ENCODE measurements around the gene NRARP. TPM values are rescaled to one million over a fixed set of nuclear protein-coding genes. Genes with fewer than 3 reads are reported as not detected.

NRARP gene
- total RNA-seq, 1 donor from 2014 or later, result 17.9 TPM

- H3K27ac Mint-ChIP-seq, result no peak overlapping the region
- no peak overlapping the region for H3K4me3 Mint-ChIP-seq
- H3K27me3 Mint-ChIP-seq, result no peaks in the 10 kb centered on the region
- H3K4me1 Mint-ChIP-seq (ENCODE audit: unreplicated experiment), result no peaks in the 10 kb centered on the region
- H3K9me3 Mint-ChIP-seq, result no peaks in the 10 kb centered on the region
- H3K36me3 Mint-ChIP-seq, result no peaks in the 10 kb centered on the region
- DNase-seq (ENCODE audit: extremely low spot score, unreplicated experiment), result no peak
- TF ChIP-seq CTCF (conservative IDR thresholded peaks at IDR 0.05), result no peak
Measured at GRCh38 chr9:137315581-137316011, 13.5 kb upstream of the NRARP start.

GRCh38 chr9:137314561-137315560 lies 12.8 kb upstream of the NRARP start:
- H3K36me3 Mint-ChIP-seq, result no peaks in the 10 kb centered on the region
- no peaks in the 10 kb centered on the region for H3K4me1 Mint-ChIP-seq (ENCODE audit: unreplicated experiment)
- H3K9me3 Mint-ChIP-seq, result no peaks in the 10 kb centered on the region
- H3K4me3 Mint-ChIP-seq, result no peak overlapping the region
- DNase-seq (ENCODE audit: extremely low spot score, unreplicated experiment), result peak; percentile 71
- TF ChIP-seq CTCF (conservative IDR thresholded peaks at IDR 0.05), result no peak
- no peaks in the 10 kb centered on the region for H3K27me3 Mint-ChIP-seq
- H3K27ac Mint-ChIP-seq, result no peak overlapping the region

DNA sequence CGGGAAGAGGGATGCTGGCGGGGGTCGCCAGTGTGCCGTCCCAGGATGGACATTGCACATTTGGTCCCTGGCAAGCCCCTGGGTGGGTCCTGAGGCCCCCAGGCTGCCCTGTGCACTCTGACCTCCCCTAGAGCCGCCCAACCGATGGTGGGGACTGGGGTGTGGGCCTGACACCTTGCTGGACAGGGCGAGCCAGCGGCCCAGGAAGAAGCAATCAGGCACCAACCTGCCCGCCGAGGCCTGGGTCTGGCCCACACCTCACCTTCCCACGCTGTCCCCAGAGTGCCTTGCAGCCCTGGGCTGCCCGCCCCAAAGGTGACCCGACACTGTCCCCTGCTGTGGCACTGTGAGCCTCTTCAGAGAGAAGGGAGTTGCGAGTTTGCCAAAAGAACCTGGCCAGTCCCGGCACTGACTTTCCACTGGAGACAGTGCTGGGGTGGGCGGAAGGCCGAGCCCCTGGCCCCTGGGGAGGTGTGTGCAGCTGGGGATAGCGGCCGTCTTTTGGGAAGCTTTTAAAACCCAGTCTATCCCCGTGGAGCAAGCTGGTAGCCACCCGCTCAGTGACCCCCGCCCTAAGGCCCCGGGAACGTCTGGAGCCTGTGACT lies 12.0 kb upstream of the NRARP start:
- H3K27me3 Mint-ChIP-seq, result no peaks in the 10 kb centered on the region
- TF ChIP-seq CTCF (conservative IDR thresholded peaks at IDR 0.05), result no peak
- no peaks in the 10 kb centered on the region for H3K36me3 Mint-ChIP-seq
- DNase-seq (ENCODE audit: extremely low spot score, unreplicated experiment), result no peak
- H3K27ac Mint-ChIP-seq, result no peak overlapping the region
- no peaks in the 10 kb centered on the region for H3K4me1 Mint-ChIP-seq (ENCODE audit: unreplicated experiment)
- no peaks in the 10 kb centered on the region for H3K9me3 Mint-ChIP-seq
- no peak overlapping the region for H3K4me3 Mint-ChIP-seq

GRCh38 chr9:137313326-137313936 lies 11.4 kb upstream of the NRARP start:
- no peak overlapping the region for H3K27ac Mint-ChIP-seq
- no peaks in the 10 kb centered on the region for H3K36me3 Mint-ChIP-seq
- H3K4me1 Mint-ChIP-seq (ENCODE audit: unreplicated experiment), result no peaks in the 10 kb centered on the region
- H3K4me3 Mint-ChIP-seq, result no peak overlapping the region
- no peaks in the 10 kb centered on the region for H3K9me3 Mint-ChIP-seq
- H3K27me3 Mint-ChIP-seq, result no peaks in the 10 kb centered on the region
- no peak for TF ChIP-seq CTCF (conservative IDR thresholded peaks at IDR 0.05)
- DNase-seq (ENCODE audit: extremely low spot score, unreplicated experiment), result no peak

GRCh38 chr9:137312852-137313325 lies 10.8 kb upstream of the NRARP start:
- Mint-ChIP-seq H3K9me3 (no peaks in the 10 kb centered on the region), H3K4me3 (no peak overlapping the region), H3K27me3 (no peaks in the 10 kb centered on the region), H3K36me3 (no peaks in the 10 kb centered on the region), H3K4me1 (ENCODE audit: unreplicated experiment) (no peaks in the 10 kb centered on the region), H3K27ac (no peak overlapping the region)
- TF ChIP-seq CTCF (conservative IDR thresholded peaks at IDR 0.05), result no peak
- DNase-seq (ENCODE audit: extremely low spot score, unreplicated experiment), result no peak
